ENCODE measurements around the gene HSD3B2. TPM values are rescaled to one million over a fixed set of nuclear protein-coding genes. Genes with fewer than 3 reads are reported as not detected.

The HSD3B2 gene
- polyA plus RNA-seq, 1 donor from 2014 or later = not detected

GRCh38 chr1:119387858-119388257 is 27.1 kb upstream of the HSD3B2 start:
- TF ChIP-seq MXI1 (conservative IDR thresholded peaks at IDR 0.05; ENCODE audit: poor library complexity, severe bottlenecking) (no peak), EP300 (conservative IDR thresholded peaks at IDR 0.05; ENCODE audit: poor library complexity, severe bottlenecking) (no peak), POLR2AphosphoS5 (IDR thresholded peaks at IDR 0.05) (no peak), EZH2 (IDR thresholded peaks at IDR 0.05; ENCODE audit: borderline replicate concordance, insufficient read depth, low read length, poor library complexity, severe bottlenecking) (no peak), RAD21 (conservative IDR thresholded peaks at IDR 0.05) (no peak), SMC3 (conservative IDR thresholded peaks at IDR 0.05; ENCODE audit: poor library complexity) (no peak), TAF1 (IDR thresholded peaks at IDR 0.05; ENCODE audit: low read depth) (no peak)
- TF ChIP-seq, protein P1, sequence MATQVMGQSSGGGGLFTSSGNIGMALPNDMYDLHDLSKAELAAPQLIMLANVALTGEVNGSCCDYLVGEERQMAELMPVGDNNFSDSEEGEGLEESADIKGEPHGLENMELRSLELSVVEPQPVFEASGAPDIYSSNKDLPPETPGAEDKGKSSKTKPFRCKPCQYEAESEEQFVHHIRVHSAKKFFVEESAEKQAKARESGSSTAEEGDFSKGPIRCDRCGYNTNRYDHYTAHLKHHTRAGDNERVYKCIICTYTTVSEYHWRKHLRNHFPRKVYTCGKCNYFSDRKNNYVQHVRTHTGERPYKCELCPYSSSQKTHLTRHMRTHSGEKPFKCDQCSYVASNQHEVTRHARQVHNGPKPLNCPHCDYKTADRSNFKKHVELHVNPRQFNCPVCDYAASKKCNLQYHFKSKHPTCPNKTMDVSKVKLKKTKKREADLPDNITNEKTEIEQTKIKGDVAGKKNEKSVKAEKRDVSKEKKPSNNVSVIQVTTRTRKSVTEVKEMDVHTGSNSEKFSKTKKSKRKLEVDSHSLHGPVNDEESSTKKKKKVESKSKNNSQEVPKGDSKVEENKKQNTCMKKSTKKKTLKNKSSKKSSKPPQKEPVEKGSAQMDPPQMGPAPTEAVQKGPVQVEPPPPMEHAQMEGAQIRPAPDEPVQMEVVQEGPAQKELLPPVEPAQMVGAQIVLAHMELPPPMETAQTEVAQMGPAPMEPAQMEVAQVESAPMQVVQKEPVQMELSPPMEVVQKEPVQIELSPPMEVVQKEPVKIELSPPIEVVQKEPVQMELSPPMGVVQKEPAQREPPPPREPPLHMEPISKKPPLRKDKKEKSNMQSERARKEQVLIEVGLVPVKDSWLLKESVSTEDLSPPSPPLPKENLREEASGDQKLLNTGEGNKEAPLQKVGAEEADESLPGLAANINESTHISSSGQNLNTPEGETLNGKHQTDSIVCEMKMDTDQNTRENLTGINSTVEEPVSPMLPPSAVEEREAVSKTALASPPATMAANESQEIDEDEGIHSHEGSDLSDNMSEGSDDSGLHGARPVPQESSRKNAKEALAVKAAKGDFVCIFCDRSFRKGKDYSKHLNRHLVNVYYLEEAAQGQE (IDR thresholded peaks at IDR 0.05; ENCODE audit: borderline replicate concordance) = no peak
- H3K36me3 ChIP-seq (ENCODE audit: insufficient read depth, low read length) = no peaks in the 10 kb centered on the region
- H3K9ac ChIP-seq (ENCODE audit: low read length) = no peak overlapping the region
- H2AFZ ChIP-seq (ENCODE audit: low read depth, low read length) = no peak overlapping the region
- H4K20me1 ChIP-seq (ENCODE audit: insufficient read depth) = no peaks in the 10 kb centered on the region
- H3F3A ChIP-seq (ENCODE audit: insufficient read depth, low read length, poor library complexity, severe bottlenecking) = no peaks in the 10 kb centered on the region
- H3K9me3 ChIP-seq (ENCODE audit: low read length) = no peaks in the 10 kb centered on the region
- H3K79me2 ChIP-seq (replicated peaks; ENCODE audit: insufficient read depth, low read length) = no peaks in the 10 kb centered on the region
- no peak overlapping the region for H3K27ac ChIP-seq (ENCODE audit: low read length)
- H3K9me2 ChIP-seq (ENCODE audit: insufficient read depth, low read length) = no peaks in the 10 kb centered on the region
- H3K4me3 ChIP-seq (ENCODE audit: low read length) = no peak overlapping the region
- no peak overlapping the region for H3K4me2 ChIP-seq (ENCODE audit: low read length)
- H3K27me3 ChIP-seq (ENCODE audit: insufficient read depth, low read depth, low read length) = no peaks in the 10 kb centered on the region

DNA sequence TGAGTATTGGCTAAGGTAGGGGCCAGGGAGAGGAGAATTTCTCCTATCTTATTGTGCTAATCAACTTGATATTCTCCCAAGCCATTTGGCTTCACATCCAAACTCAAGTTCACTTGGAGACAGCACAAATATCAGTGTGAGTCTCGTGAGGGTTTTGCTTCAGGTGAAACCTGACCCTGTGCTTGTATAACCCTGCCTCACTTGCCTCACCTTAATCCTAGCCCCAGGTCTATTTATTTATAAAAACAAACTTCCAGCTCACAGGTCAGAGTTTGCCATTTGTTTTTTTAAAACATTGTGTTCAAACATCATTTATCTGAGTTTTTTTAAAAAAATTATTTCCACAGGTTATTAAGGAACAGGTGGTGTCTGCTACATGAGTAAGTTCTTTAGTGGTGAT is 26.5 kb upstream of the HSD3B2 start:
- H3K4me3 ChIP-seq (ENCODE audit: low read length) = no peak overlapping the region
- TF ChIP-seq, protein P1 (IDR thresholded peaks at IDR 0.05; ENCODE audit: borderline replicate concordance) = no peak
- no peak for TF ChIP-seq TAF1 (IDR thresholded peaks at IDR 0.05; ENCODE audit: low read depth)
- no peak for TF ChIP-seq SMC3 (conservative IDR thresholded peaks at IDR 0.05; ENCODE audit: poor library complexity)
- no peak for TF ChIP-seq EZH2 (IDR thresholded peaks at IDR 0.05; ENCODE audit: borderline replicate concordance, insufficient read depth, low read length, poor library complexity, severe bottlenecking)
- TF ChIP-seq, protein P2, sequence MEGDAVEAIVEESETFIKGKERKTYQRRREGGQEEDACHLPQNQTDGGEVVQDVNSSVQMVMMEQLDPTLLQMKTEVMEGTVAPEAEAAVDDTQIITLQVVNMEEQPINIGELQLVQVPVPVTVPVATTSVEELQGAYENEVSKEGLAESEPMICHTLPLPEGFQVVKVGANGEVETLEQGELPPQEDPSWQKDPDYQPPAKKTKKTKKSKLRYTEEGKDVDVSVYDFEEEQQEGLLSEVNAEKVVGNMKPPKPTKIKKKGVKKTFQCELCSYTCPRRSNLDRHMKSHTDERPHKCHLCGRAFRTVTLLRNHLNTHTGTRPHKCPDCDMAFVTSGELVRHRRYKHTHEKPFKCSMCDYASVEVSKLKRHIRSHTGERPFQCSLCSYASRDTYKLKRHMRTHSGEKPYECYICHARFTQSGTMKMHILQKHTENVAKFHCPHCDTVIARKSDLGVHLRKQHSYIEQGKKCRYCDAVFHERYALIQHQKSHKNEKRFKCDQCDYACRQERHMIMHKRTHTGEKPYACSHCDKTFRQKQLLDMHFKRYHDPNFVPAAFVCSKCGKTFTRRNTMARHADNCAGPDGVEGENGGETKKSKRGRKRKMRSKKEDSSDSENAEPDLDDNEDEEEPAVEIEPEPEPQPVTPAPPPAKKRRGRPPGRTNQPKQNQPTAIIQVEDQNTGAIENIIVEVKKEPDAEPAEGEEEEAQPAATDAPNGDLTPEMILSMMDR (IDR thresholded peaks at IDR 0.05; ENCODE audit: poor library complexity, severe bottlenecking) = no peak
- no peak for TF ChIP-seq EP300 (conservative IDR thresholded peaks at IDR 0.05; ENCODE audit: poor library complexity, severe bottlenecking)
- TF ChIP-seq MXI1 (conservative IDR thresholded peaks at IDR 0.05; ENCODE audit: poor library complexity, severe bottlenecking) = no peak
- no peak overlapping the region for H3K9ac ChIP-seq (ENCODE audit: low read length)
- no peaks in the 10 kb centered on the region for H3K27me3 ChIP-seq (ENCODE audit: insufficient read depth, low read depth, low read length)
- H3K4me2 ChIP-seq (ENCODE audit: low read length) = no peak overlapping the region
- H3K36me3 ChIP-seq (ENCODE audit: insufficient read depth, low read length) = no peaks in the 10 kb centered on the region
- H3K9me3 ChIP-seq (ENCODE audit: low read length) = no peaks in the 10 kb centered on the region
- no peak overlapping the region for H3K27ac ChIP-seq (ENCODE audit: low read length)
- H4K20me1 ChIP-seq (ENCODE audit: insufficient read depth) = no peaks in the 10 kb centered on the region
- H3F3A ChIP-seq (ENCODE audit: insufficient read depth, low read length, poor library complexity, severe bottlenecking) = no peaks in the 10 kb centered on the region
- no peaks in the 10 kb centered on the region for H3K79me2 ChIP-seq (replicated peaks; ENCODE audit: insufficient read depth, low read length)
- no peak overlapping the region for H2AFZ ChIP-seq (ENCODE audit: low read depth, low read length)
- H3K9me2 ChIP-seq (ENCODE audit: insufficient read depth, low read length) = no peaks in the 10 kb centered on the region
